Lower leg skin (tissue), 4 donors: ENCODE data around the gene SPATA17. TPM values are rescaled to one million over a fixed set of nuclear protein-coding genes. Genes with fewer than 3 reads are reported as not detected.

Source experiments
- DNase-seq, 2 donors: peaks; one replicate each; pipeline ENCODE4 v3.0.0-alpha.2; 2019; ENCODE audit warnings: low spot score in 2 of 2
- H3K4me3 ChIP-seq: fragments of 200-600 bp; sonication (generic); 2 replicates; pipeline ENCODE4 v1.5.1; 2017; ENCODE audit warnings: mild to moderate bottlenecking, low read depth; ENCODE audit not compliant: poor library complexity, severe bottlenecking
- CTCF ChIP-seq, 3 donors: fragments of 450-650 bp; IDR thresholded peaks; one replicate each; pipeline ENCODE4 v1.5.1; 2016; ENCODE audit warnings: antibody characterized with exemption in 3 of 3, mild to moderate bottlenecking in 3 of 3, moderate library complexity in 2 of 3
- POLR2A ChIP-seq, 2 donors: fragments of 450-650 bp; IDR thresholded peaks; one replicate each; pipeline ENCODE4 v1.6.1; 2016 to 2017; ENCODE audit warnings: antibody characterized with exemption in 2 of 2, mild to moderate bottlenecking in 1 of 2, moderate library complexity in 1 of 2
- WGBS, 2 donors: methylation state at CpG; one replicate each; pipeline ENCODE4 v1.1.5; 2018; 5-methylcytosine and 5-hydroxymethylcytosine counted together
- intact Hi-C: fragments of 100-400 bp; cut with DNase I; formaldehyde crosslinking; loops from one replicate; pipeline ENCODE4 v1.15.0; 2023; ENCODE audit warnings: low total_unique reads
- total RNA-seq, 4 donors: library from RNA; depleted of rRNA; stranded (reverse); fragments of >200 nt; gene quantifications; one replicate each; pipeline ENCODE4 v1.1.0, GENCODE V29; 2016

SPATA17 gene
- total RNA-seq, 4 donors from 2014 or later = 0.06 to 1.6 TPM; not detected in 2

GRCh38 chr1:217892750-217893149 is 261.6 kb downstream of the SPATA17 start:
- WGBS, 2 donors = 90% methylated on average over 3 of the region's 3 CpGs
- intact Hi-C loops = no loop called here
- H3K4me3 ChIP-seq = no peak overlapping the region
- no peak for DNase-seq
- TF ChIP-seq POLR2A (IDR thresholded peaks at IDR 0.05) = no peak
- no peak for TF ChIP-seq CTCF (IDR thresholded peaks at IDR 0.05)

- H3K4me3 ChIP-seq = no peak overlapping the region
- intact Hi-C loops = no loop called here
- no peak for DNase-seq
- 68 to 76% methylated on average over 6 of the region's 6 CpGs for WGBS, 2 donors
- TF ChIP-seq CTCF (IDR thresholded peaks at IDR 0.05) (no peak), POLR2A (IDR thresholded peaks at IDR 0.05) (no peak)
Observed at GRCh38 chr1:217895841-217896240, 264.7 kb downstream of the SPATA17 start.

GRCh38 chr1:217896490-217896889 is 265.3 kb downstream of the SPATA17 start:
- intact Hi-C loops = no loop called here
- WGBS, 2 donors = 59 to 73% methylated on average over 1 of the region's 1 CpG
- H3K4me3 ChIP-seq = no peak overlapping the region
- DNase-seq = no peak
- TF ChIP-seq POLR2A (IDR thresholded peaks at IDR 0.05) (no peak), CTCF (IDR thresholded peaks at IDR 0.05) (no peak)

- no peak overlapping the region for H3K4me3 ChIP-seq
- TF ChIP-seq CTCF (IDR thresholded peaks at IDR 0.05) (no peak), POLR2A (IDR thresholded peaks at IDR 0.05) (no peak)
- intact Hi-C loops = no loop called here
- WGBS, 2 donors = 43 to 56% methylated on average over 2 of the region's 2 CpGs
- DNase-seq = no peak
Observed at GRCh38 chr1:217897100-217897499, 266.0 kb downstream of the SPATA17 start.

GRCh38 chr1:217899614-217900013 is 268.5 kb downstream of the SPATA17 start:
- H3K4me3 ChIP-seq = no peak overlapping the region
- intact Hi-C loops = no loop called here
- DNase-seq = no peak
- WGBS, 2 donors = 33 to 43% methylated on average over 1 of the region's 1 CpG
- TF ChIP-seq POLR2A (IDR thresholded peaks at IDR 0.05) (no peak), CTCF (IDR thresholded peaks at IDR 0.05) (no peak)

- TF ChIP-seq POLR2A (IDR thresholded peaks at IDR 0.05) = no peak
- no peak for TF ChIP-seq CTCF (IDR thresholded peaks at IDR 0.05)
- intact Hi-C loops = no loop called here
- WGBS, 2 donors = 86 to 92% methylated on average over 2 of the region's 2 CpGs
- no peak for DNase-seq
- no peak overlapping the region for H3K4me3 ChIP-seq
Observed at GRCh38 chr1:217907504-217907903, 276.4 kb downstream of the SPATA17 start.
